PC-9 (cell line): ENCODE data around the gene HPDL. TPM values are rescaled to one million over a fixed set of nuclear protein-coding genes. Genes with fewer than 3 reads are reported as not detected.

Experiments used
- BruUV-seq: library from RNA; stranded (reverse); fragments of 400-500 nt; replicated peaks from 2 replicates; lab custom pipeline; 2021; lab: Mats Ljungman, UMichigan
- CTCF ChIA-PET: fragments of 300-600 bp; sonication (Branson Sonifier 250); formaldehyde crosslinking; loops from one replicate; lab custom pipeline; 2022; ENCODE audit warnings: antibody characterized with exemption; lab: Charles Lee
- POLR2A ChIA-PET: fragments of 300-600 bp; sonication (Branson Sonifier 250); formaldehyde crosslinking; loops from one replicate; lab custom pipeline; 2022; ENCODE audit warnings: antibody characterized with exemption; ENCODE audit not compliant: unreplicated experiment; lab: Charles Lee
- DNase-seq, 2 experiments: peaks; one replicate each; pipeline versions ENCODE4 v3.0.0 to v3.0.0-alpha.2; 2015 to 2022; ENCODE audit warnings: mixed read lengths in 1 of 2
- H2AFZ ChIP-seq: fragments of 200-600 bp; sonication (generic); 2 replicates; pipeline ENCODE4 v1.8.1; 2017; ENCODE audit warnings: antibody characterized with exemption
- H3F3A ChIP-seq: fragments of 200-600 bp; sonication (generic); 2 replicates; pipeline ENCODE4 v1.8.1; 2017; ENCODE audit warnings: antibody characterized with exemption, mild to moderate bottlenecking, low read depth; ENCODE audit not compliant: insufficient read depth
- H3K27ac ChIP-seq: fragments of 200-600 bp; sonication (generic); 2 replicates; pipeline ENCODE4 v1.6.1; 2016; ENCODE audit warnings: mixed run types
- H3K27me3 ChIP-seq: fragments of 200-600 bp; sonication (generic); 2 replicates; pipeline ENCODE4 v1.6.1; 2016; ENCODE audit warnings: low read depth, mixed run types; ENCODE audit not compliant: insufficient read depth
- H3K36me3 ChIP-seq: fragments of 200-600 bp; sonication (generic); 2 replicates; pipeline ENCODE4 v1.6.1; 2016; ENCODE audit warnings: low read depth, mixed run types
- H3K4me1 ChIP-seq: fragments of 200-600 bp; sonication (generic); replicated peaks from 2 replicates; pipeline ENCODE4 v1.6.1; 2016; ENCODE audit warnings: mixed run types; ENCODE audit not compliant: insufficient read depth
- H3K4me2 ChIP-seq: fragments of 200-600 bp; sonication (generic); 2 replicates; pipeline ENCODE4 v1.6.1; 2017; ENCODE audit warnings: mixed run types
- H3K4me3 ChIP-seq: fragments of 200-600 bp; sonication (generic); 2 replicates; pipeline ENCODE4 v1.6.1; 2016; ENCODE audit warnings: mixed run types
- H3K79me2 ChIP-seq: fragments of 200-600 bp; sonication (generic); 2 replicates; pipeline ENCODE4 v1.6.1; 2017; ENCODE audit warnings: low read depth, mixed run types
- H3K9me2 ChIP-seq: fragments of 200-600 bp; sonication (generic); 2 replicates; pipeline ENCODE4 v1.8.1; 2017; ENCODE audit warnings: mild to moderate bottlenecking; ENCODE audit not compliant: insufficient read depth
- H3K9me3 ChIP-seq: fragments of 200-600 bp; sonication (generic); 2 replicates; pipeline ENCODE4 v1.8.1; 2016; ENCODE audit warnings: low read depth; ENCODE audit not compliant: insufficient read depth
- H4K20me1 ChIP-seq: fragments of 200-600 bp; sonication (generic); 2 replicates; pipeline ENCODE4 v1.8.1; 2017; ENCODE audit not compliant: insufficient read depth
- CTCF ChIP-seq: fragments of 200-600 bp; sonication (generic); conservative IDR thresholded peaks from 2 replicates; pipeline ENCODE4 v1.6.1; 2017; ENCODE audit warnings: mixed run types, antibody characterized with exemption, mild to moderate bottlenecking, moderate library complexity
- EZH2 ChIP-seq: fragments of 200-600 bp; sonication (generic); IDR thresholded peaks from 2 replicates; pipeline ENCODE4 v1.8.0; 2017; ENCODE audit warnings: antibody characterized with exemption, low read depth
- intact Hi-C: fragments of 100-400 bp; cut with micrococcal nuclease; formaldehyde crosslinking; loops from one replicate; pipeline ENCODE4 v1.10.0; 2022; ENCODE audit not compliant: unreplicated experiment
- total RNA-seq: library from RNA; stranded (reverse); gene quantifications from 2 replicates; pipeline ENCODE4 v1.2.3, GENCODE V29; 2021

The HPDL gene
- total RNA-seq, 1 experiment from 2014 or later: 10.4 TPM

DNA sequence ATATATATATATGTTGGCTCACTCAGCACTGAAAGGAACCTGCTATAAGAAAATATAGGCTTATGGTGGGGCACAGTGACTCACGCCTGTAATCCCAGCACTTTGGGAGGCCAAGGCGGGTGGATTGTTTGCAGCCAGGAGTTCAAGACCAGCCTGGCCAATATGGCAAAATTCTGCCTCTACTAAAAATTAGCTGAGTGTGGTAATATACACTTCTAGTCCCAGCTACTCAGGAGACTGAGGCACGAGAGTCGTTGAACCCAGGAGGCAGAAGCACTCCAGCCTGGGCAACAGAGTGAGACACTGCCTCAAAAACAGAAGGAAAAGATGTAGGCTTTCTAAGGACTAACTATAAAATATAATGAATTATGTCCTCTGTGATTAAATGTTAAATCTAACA, 28.1 kb downstream of the HPDL start:
- H3K36me3 ChIP-seq: no peaks in the 10 kb centered on the region
- peaks cover 10% of the 10 kb centered on the region for H3F3A ChIP-seq
- DNase-seq: no peak
- no peak overlapping the region for H3K4me2 ChIP-seq
- H3K27ac ChIP-seq: no peak overlapping the region
- ChIA-PET CTCF (interaction anchor here (0.5 to 0.7 kb wide), 2 partner anchors 117 to 135 kb away, joined by 3 read pairs; no protein-coding TSS in a partner anchor), POLR2A (interaction anchor here (0.8 kb wide), 1 partner anchor 147 kb away, joined by 5 read pairs; no protein-coding TSS in a partner anchor)
- TF ChIP-seq CTCF (no peak), EZH2 (no peak)
- H3K4me3 ChIP-seq: no peak overlapping the region
- no peaks in the 10 kb centered on the region for H3K9me3 ChIP-seq
- H3K27me3 ChIP-seq: no peaks in the 10 kb centered on the region
- no TSS peak for BruUV-seq
- H2AFZ ChIP-seq: no peak overlapping the region
- no peaks in the 10 kb centered on the region for H3K79me2 ChIP-seq
- peaks cover 18% of the 10 kb centered on the region for H3K4me1 ChIP-seq
- intact Hi-C loops: loop anchor here (5.0 kb wide), 1 partner anchor 338 kb away; no protein-coding TSS in a partner anchor
- no peaks in the 10 kb centered on the region for H3K9me2 ChIP-seq
- no peaks in the 10 kb centered on the region for H4K20me1 ChIP-seq

DNA sequence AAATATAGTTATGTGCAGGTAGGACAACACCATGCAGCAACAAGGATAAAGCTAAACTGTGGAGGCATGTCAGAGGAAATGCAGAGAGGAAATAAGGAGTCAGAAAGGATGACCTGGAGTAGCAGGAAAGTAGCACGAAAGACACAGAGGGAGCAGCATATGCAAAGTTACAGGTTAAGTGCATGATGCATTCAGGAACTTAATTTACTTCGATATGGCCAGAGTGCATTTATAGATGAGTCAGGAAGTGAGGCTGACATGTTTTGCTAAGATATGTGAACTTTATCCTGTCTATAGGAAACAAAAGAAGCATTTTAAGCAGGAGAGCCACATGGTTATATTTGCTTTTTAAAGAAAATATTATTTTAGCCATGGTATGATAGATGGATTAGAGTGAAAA, 29.0 kb downstream of the HPDL start:
- Histone ChIP-seq H3K4me3 (no peak overlapping the region), H4K20me1 (no peaks in the 10 kb centered on the region), H3K9me3 (no peaks in the 10 kb centered on the region), H3K9me2 (no peaks in the 10 kb centered on the region), H3K4me2 (peak overlapping the region; percentile 46), H3K27me3 (no peaks in the 10 kb centered on the region), H3K36me3 (no peaks in the 10 kb centered on the region), H2AFZ (no peak overlapping the region), H3F3A (peaks cover 17% of the 10 kb centered on the region), H3K27ac (peak overlapping the region; percentile 19; the same call in 1 of the 2 replicates), H3K4me1 (peaks cover 21% of the 10 kb centered on the region), H3K79me2 (no peaks in the 10 kb centered on the region)
- no peak for TF ChIP-seq CTCF
- no peak for TF ChIP-seq EZH2
- intact Hi-C loops: loop anchor here (5.0 kb wide), 1 partner anchor 338 kb away; no protein-coding TSS in a partner anchor
- no peak for DNase-seq
- BruUV-seq: no TSS peak
- ChIA-PET POLR2A (interaction anchor here (0.6 to 1.6 kb wide), 4 partner anchors 7 to 146 kb away, joined by 3 to 15 read pairs (median 8); partner anchors contain the start of genes MUTYH and TOE1), CTCF (interaction anchor here (0.5 to 1.0 kb wide), 2 partner anchors 136 to 137 kb away, joined by 3 read pairs; no protein-coding TSS in a partner anchor)

- H2AFZ ChIP-seq: no peak overlapping the region
- peaks cover 20% of the 10 kb centered on the region for H3F3A ChIP-seq
- TF ChIP-seq CTCF (no peak), EZH2 (no peak)
- no peaks in the 10 kb centered on the region for H3K27me3 ChIP-seq
- intact Hi-C loops: loop anchor here (5.0 kb wide), 1 partner anchor 339 kb away; no protein-coding TSS in a partner anchor
- H3K4me1 ChIP-seq: peaks cover 21% of the 10 kb centered on the region
- no peaks in the 10 kb centered on the region for H3K36me3 ChIP-seq
- no peaks in the 10 kb centered on the region for H3K79me2 ChIP-seq
- peak; percentile 33 to 52 for DNase-seq
- no peak overlapping the region for H3K4me3 ChIP-seq
- no peaks in the 10 kb centered on the region for H3K9me2 ChIP-seq
- H3K27ac ChIP-seq: peak overlapping the region; percentile 19; the same call in 1 of the 2 replicates
- no peaks in the 10 kb centered on the region for H3K9me3 ChIP-seq
- BruUV-seq: no TSS peak
- no peaks in the 10 kb centered on the region for H4K20me1 ChIP-seq
- ChIA-PET POLR2A (interaction anchor here (0.5 to 1.6 kb wide), 7 partner anchors 8 to 522 kb away, joined by 3 to 15 read pairs (median 3); partner anchors contain the start of genes MUTYH and TOE1), CTCF (interaction anchor here (0.6 to 1.0 kb wide), 5 partner anchors 48 to 557 kb away, joined by 3 to 6 read pairs (median 4); no protein-coding TSS in a partner anchor)
- peak overlapping the region; percentile 46 for H3K4me2 ChIP-seq
Measured at GRCh38 chr1:45356186-45356585, 29.5 kb downstream of the HPDL start.
